Activated CD4-positive, CD25-positive, alpha-beta regulatory T cell treated with anti-CD3 and anti-CD28 coated beads, Interleukin-2, amount 50 U/mL, for 24 hours (primary cell): ENCODE results near the gene ZNF30.
A peak's percentile ranks its signal among the peaks of the same experiment; 100 is the strongest.
"Not testable (repeated sequence)": the region's sequence is repeated elsewhere in the genome, so short reads cannot be mapped to it uniquely, and the experiment has no call there.

ENCODE experiments used
- ATAC-seq, 2 donors: fragments of 150-1000 bp; cut with Tn5 transposase; one replicate each; pipeline ENCODE4 v1.10.0; 2021; ENCODE audit warnings: mild to moderate bottlenecking in 1 of 2, moderate library complexity in 1 of 2

Gene ZNF30

DNA sequence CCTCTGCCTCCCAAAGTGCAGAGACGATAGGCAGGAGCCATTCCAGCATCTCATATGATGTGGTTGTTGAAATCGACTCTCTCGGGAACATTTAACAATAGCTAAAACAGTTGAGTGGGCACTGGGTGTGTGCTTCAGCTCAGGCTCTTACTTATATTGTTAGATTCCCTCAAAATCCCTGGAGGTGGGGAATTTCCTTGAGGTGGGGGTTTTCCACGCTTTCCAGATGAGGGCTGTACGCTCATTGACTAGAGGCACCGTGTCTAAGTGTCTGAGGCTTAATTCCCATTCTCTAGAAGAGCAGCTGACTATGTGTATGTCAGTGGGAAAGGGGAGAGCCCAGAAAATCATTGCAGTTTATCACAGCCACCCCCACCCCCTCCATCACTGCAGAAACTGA is 62.6 kb downstream of the ZNF30 start:
- peak; percentile 9 to 21 for ATAC-seq

- ATAC-seq = peak; percentile 28 to 66
Observed at GRCh38 chr19:34990578-34991192, 64.0 kb downstream of the ZNF30 start.

DNA sequence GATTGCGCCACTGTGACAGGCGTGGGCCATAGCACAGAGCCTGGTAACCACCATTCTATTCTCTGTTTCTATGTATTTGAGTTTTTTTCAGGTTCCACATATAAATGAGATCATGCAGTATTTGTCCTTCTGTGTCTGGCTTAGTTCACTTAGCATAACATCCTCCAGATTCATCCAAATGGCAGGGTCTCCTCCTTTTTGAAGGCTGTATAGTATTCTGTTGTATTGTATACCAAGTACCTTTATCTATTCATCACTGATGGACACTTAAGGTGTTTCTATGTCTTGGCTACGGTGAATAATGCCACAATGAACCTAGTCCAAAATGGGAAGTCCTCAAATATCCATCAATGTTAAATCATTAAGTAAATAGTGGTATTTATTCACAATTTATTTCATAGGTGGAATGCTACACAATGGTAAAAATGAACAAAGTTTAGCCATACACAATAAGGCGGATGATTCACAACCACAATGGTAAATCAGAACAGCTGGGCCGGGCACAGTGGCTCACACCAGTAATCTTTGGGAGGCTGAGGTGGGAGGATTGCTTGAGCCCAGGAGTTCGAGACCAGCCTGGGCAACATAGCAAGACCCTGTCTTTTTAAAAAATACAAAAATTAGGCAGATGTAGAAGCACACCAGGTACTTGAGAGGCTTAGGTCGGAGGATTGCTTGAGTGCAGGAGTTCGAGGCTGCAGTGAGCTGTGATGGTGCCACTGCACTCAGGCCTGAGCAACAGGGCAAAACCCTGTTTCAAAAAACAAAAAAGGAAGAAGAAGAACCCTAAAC is 65.0 kb downstream of the ZNF30 start:
- ATAC-seq = no peak

- not testable (repeated sequence) for ATAC-seq
Observed at GRCh38 chr19:34992582-34992981, 65.9 kb downstream of the ZNF30 start.

DNA sequence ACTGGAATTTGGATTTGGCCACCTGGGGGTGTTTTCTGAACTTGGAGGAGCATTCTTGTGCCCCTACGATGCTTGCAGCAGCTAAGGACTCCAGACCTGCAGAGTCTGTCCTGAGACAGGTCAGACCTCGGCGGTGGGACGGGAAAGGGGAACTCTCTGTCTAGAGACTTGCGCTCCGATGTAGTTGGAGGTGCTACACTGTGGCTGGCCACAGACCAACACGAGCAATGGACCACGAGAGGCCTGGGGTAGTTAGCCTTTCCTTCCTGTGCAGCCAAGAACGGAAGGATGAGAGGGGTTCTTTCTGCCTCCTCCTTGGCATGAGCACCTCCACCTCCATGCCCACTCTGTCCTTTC is 67.6 kb downstream of the ZNF30 start:
- no peak for ATAC-seq
